K562 (cell line): ENCODE results near the gene TAS2R1. TPM values are rescaled to one million over a fixed set of nuclear protein-coding genes. Genes with fewer than 3 reads are reported as not detected.

Experiments used
- ATAC-seq: fragments of 200-7000 bp; cut with Tn5 transposase; 3 replicates; pipeline ENCODE4 v1.9.1; 2020; ENCODE audit warnings: moderate library complexity
- BruUV-seq: library from RNA; stranded (reverse); fragments of 400-500 nt; replicated peaks from 2 replicates; lab custom pipeline; 2021; lab: Mats Ljungman, UMichigan
- CTCF ChIA-PET: fragments of 300-600 bp; formaldehyde crosslinking; extraction: SDS; loops from one replicate; lab custom pipeline; 2021; ENCODE audit warnings: low intra/inter-chr PET ratio; lab: Yijun Ruan, JAX
- POLR2A ChIA-PET: fragments of 300-600, 350-650 bp; sonication (Branson Sonifier 250); formaldehyde crosslinking; extraction: SDS; loops from one replicate; lab custom pipeline; 2021; ENCODE audit warnings: antibody characterized with exemption, inconsistent platforms; lab: Yijun Ruan, JAX
- DNase-seq, 4 experiments: peaks; one replicate each; pipeline versions ENCODE4 v3.0.0 to v3.0.0-alpha.2; 2011 to 2018; ENCODE audit warnings: low spot score in 3 of 4, mixed read lengths in 3 of 4; ENCODE audit errors: extremely low read depth in 1 of 4
- FAIRE-seq: peaks from 2 replicates; lab custom pipeline; 2011; peaks lifted over from hg19 to GRCh38; lab: Jason Lieb, UNC
- H2AFZ ChIP-seq: 2 replicates; pipeline ENCODE4 v1.6.0; 2011; ENCODE audit warnings: low read depth, low read length, control low read depth, inconsistent platforms
- H3K27ac ChIP-seq: fragments of 200-600 bp; 3 replicates; pipeline ENCODE4 v1.8.0; 2011; ENCODE audit warnings: low read depth, mild to moderate bottlenecking, control low read depth, inconsistent platforms, low read length, moderate library complexity, mixed read lengths; ENCODE audit errors: extremely low read depth
- H3K27me3 ChIP-seq, 2 experiments: fragments of 300-600 bp in 1 of 2; 2 replicates in 1 of 2; 3 replicates in 1 of 2; pipeline versions ENCODE4 v1.6.0 to v1.8.0; 2011; ENCODE audit warnings: inconsistent platforms in 2 of 2, low read length in 2 of 2, mild to moderate bottlenecking in 1 of 2, mixed read lengths in 1 of 2, moderate library complexity in 1 of 2; ENCODE audit not compliant: control insufficient read depth in 2 of 2, insufficient read depth in 2 of 2
- H3K36me3 ChIP-seq: fragments of 300-600 bp; 3 replicates; pipeline ENCODE4 v1.8.0; 2011; ENCODE audit warnings: mild to moderate bottlenecking, low read length, inconsistent platforms; ENCODE audit not compliant: control insufficient read depth, insufficient read depth
- H3K4me1 ChIP-seq, 2 experiments: fragments of 200-600 bp in 1 of 2; replicated peaks in 1 of 2; 2 replicates in 1 of 2; 3 replicates in 1 of 2; pipeline versions ENCODE4 v1.5.1 to v1.8.0; 2011; ENCODE audit warnings: inconsistent platforms in 2 of 2, low read length in 2 of 2, mild to moderate bottlenecking in 1 of 2, mixed read lengths in 1 of 2, moderate library complexity in 1 of 2; ENCODE audit not compliant: control insufficient read depth in 2 of 2, insufficient read depth in 2 of 2
- H3K4me2 ChIP-seq: 2 replicates; pipeline ENCODE4 v1.6.1; 2011; ENCODE audit warnings: low read length, control low read depth, inconsistent platforms, mixed read lengths; ENCODE audit not compliant: insufficient read depth
- H3K4me3 ChIP-seq: fragments of 200-600 bp; sonication (generic), shearing (Covaris generic); 2 replicates; pipeline ENCODE4 v1.5.1; 2016; ENCODE audit warnings: control low read depth, inconsistent platforms
- H3K79me2 ChIP-seq: fragments of 200-600 bp; 3 replicates; pipeline ENCODE4 v1.8.0; 2011; ENCODE audit warnings: low read length, inconsistent platforms; ENCODE audit not compliant: control insufficient read depth, insufficient read depth
- H3K9ac ChIP-seq, 2 experiments: 2 replicates each; pipeline versions ENCODE4 v1.6.0 to v1.6.1; 2011; ENCODE audit warnings: low read depth in 2 of 2, low read length in 2 of 2, control low read depth in 1 of 2, inconsistent platforms in 1 of 2, mild to moderate bottlenecking in 1 of 2, mixed read lengths in 1 of 2; ENCODE audit not compliant: insufficient read depth in 1 of 2
- H3K9me1 ChIP-seq: one replicate; pipeline ENCODE4 v1.6.0; 2011; ENCODE audit warnings: inconsistent platforms, mild to moderate bottlenecking, low read length, moderate library complexity; ENCODE audit not compliant: control insufficient read depth, insufficient read depth
- H3K9me3 ChIP-seq: replicated peaks from 2 replicates; pipeline ENCODE4 v1.5.1; 2011; ENCODE audit warnings: low read depth, low read length, inconsistent platforms; ENCODE audit not compliant: control insufficient read depth, insufficient read depth
- H4K20me1 ChIP-seq: replicated peaks from 2 replicates; pipeline ENCODE4 v1.6.1; 2011; ENCODE audit warnings: low read length, inconsistent platforms, mixed read lengths; ENCODE audit not compliant: control insufficient read depth, insufficient read depth
- BMI1 ChIP-seq: fragments of 150-350 bp; IDR thresholded peaks from 2 replicates; pipeline ENCODE4 v1.6.1; 2014; ENCODE audit warnings: low read length
- CHD4 ChIP-seq: fragments of 200-600 bp; sonication (generic); IDR thresholded peaks from 3 replicates; pipeline ENCODE4 v1.6.1; 2012; ENCODE audit warnings: low read depth, mild to moderate bottlenecking, mixed read lengths, low read length, inconsistent platforms; ENCODE audit not compliant: insufficient read depth, insufficient replicate concordance, poor library complexity, severe bottlenecking
- GATAD2B ChIP-seq: fragments of 450-650 bp; IDR thresholded peaks from 2 replicates; pipeline ENCODE4 v1.6.1; 2017; ENCODE audit warnings: mild to moderate bottlenecking, borderline replicate concordance
- NFXL1 ChIP-seq: fragments of 450-650 bp; formaldehyde crosslinking; IDR thresholded peaks from 2 replicates; pipeline ENCODE4 v1.4.0; 2021; ENCODE audit warnings: mild to moderate bottlenecking
- PHB ChIP-seq: fragments of 250-450 bp; sonication (Bioruptor Pico); IDR thresholded peaks from 2 replicates; pipeline ENCODE4 v1.5.0; 2021
- PHTF2 ChIP-seq: fragments of 250-450 bp; sonication (Bioruptor Pico); IDR thresholded peaks from 2 replicates; pipeline ENCODE4 v1.5.0; 2021; ENCODE audit warnings: mild to moderate bottlenecking
- SIN3A ChIP-seq, 2 experiments: fragments of 150-350 bp in 1 of 2; IDR thresholded peaks; 2 replicates each; pipeline ENCODE4 v1.6.1; 2011 to 2016; ENCODE audit warnings: borderline replicate concordance in 2 of 2, low read depth in 2 of 2, low read length in 2 of 2, mild to moderate bottlenecking in 2 of 2, moderate library complexity in 2 of 2; ENCODE audit not compliant: control insufficient read depth in 1 of 2
- SMARCB1 ChIP-seq: IDR thresholded peaks from 2 replicates; pipeline ENCODE4 v1.6.1; 2011; ENCODE audit warnings: improper control_type of control experiment, low read depth; ENCODE audit not compliant: insufficient read length
- SMARCE1 ChIP-seq: fragments of 450-650 bp; IDR thresholded peaks from 2 replicates; pipeline ENCODE4 v1.7.1; 2016; ENCODE audit warnings: mild to moderate bottlenecking
- SRF ChIP-seq, 2 experiments: fragments of 250-450, 450-650 bp in 1 of 2; sonication (Bioruptor Pico) in 1 of 2; sonication (generic) in 1 of 2; formaldehyde crosslinking; IDR thresholded peaks; 2 replicates each; pipeline versions ENCODE4 v1.5.0 to v1.5.1; 2020 to 2022; ENCODE audit warnings: mild to moderate bottlenecking in 1 of 2, missing genetic modification reagents in 1 of 2
- ZC3H8 ChIP-seq: fragments of 450-650 bp; IDR thresholded peaks from 2 replicates; pipeline ENCODE4 v1.6.1; 2017
- ZNF408 ChIP-seq: fragments of 250-450 bp; sonication (Bioruptor Pico); IDR thresholded peaks from 2 replicates; pipeline ENCODE4 v1.4.0; 2020; ENCODE audit warnings: low read depth, mild to moderate bottlenecking, moderate library complexity
- WGBS: fragments of 100-300 bp; shearing (Covaris generic); methylation state at CpG from one replicate; pipeline ENCODE4 v1.1.6; 2016; ENCODE audit warnings: low coverage, mixed read lengths; ENCODE audit not compliant: insufficient coverage; ENCODE audit errors: missing lambda C conversion rate; 5-methylcytosine and 5-hydroxymethylcytosine counted together
- in situ Hi-C: fragments of 300-500 bp; cut with MboI; formaldehyde crosslinking; loops from 4 replicates; pipeline ENCODE4 v1.15.0; 2018; ENCODE audit warnings: inconsistent platforms, mixed read lengths
- intact Hi-C: fragments of 100-400 bp; cut with micrococcal nuclease; formaldehyde crosslinking; loops from 2 replicates; pipeline ENCODE4 v1.14.2; 2022
- polyA plus RNA-seq, 8 experiments: library from polyadenylated mRNA; depleted of rRNA in 4 of 8; stranded (reverse) in 5 of 8; unstranded in 3 of 8; fragments of >200 nt; fragmentation: Nextera tagmentation in 2 of 8; fragmentation: Illumina TruSeq in 1 of 8; extraction: Ambion mirVana in 2 of 8; extraction: Trizol in 1 of 8; gene quantifications; 2 replicates each; pipeline versions ENCODE4 v1.2.1 to v1.2.3, GENCODE V29; 2011 to 2014; ENCODE audit warnings: inconsistent platforms in 1 of 8, missing spikeins in 1 of 8
- total RNA-seq, 7 experiments: library from RNA; depleted of rRNA in 6 of 7; stranded (reverse); fragments of >200 nt in 6 of 7; fragmentation: Illumina TruSeq in 2 of 7; extraction: Trizol in 2 of 7; gene quantifications; 2 replicates each; pipeline versions ENCODE4 v1.2.1 to v1.2.3, GENCODE V29; 2011 to 2021; ENCODE audit warnings: low replicate concordance in 1 of 7
- TF ChIP-seq, protein P1 (sequence below): sonication (generic); formaldehyde crosslinking; IDR thresholded peaks from 2 replicates; pipeline ENCODE4 v1.8.0; 2023; ENCODE audit warnings: mild to moderate bottlenecking, missing genetic modification reagents
- TF ChIP-seq, protein P2 (sequence below), 2 experiments: fragments of 450-650 bp; conservative IDR thresholded peaks; 2 replicates each; pipeline ENCODE4 v1.6.1; 2017; ENCODE audit warnings: mild to moderate bottlenecking in 2 of 2, moderate library complexity in 2 of 2
- TF ChIP-seq, protein P3 (sequence below): IDR thresholded peaks from 3 replicates; pipeline ENCODE4 v1.6.1; 2011; ENCODE audit warnings: borderline replicate concordance, mild to moderate bottlenecking; ENCODE audit not compliant: insufficient read length, insufficient read depth

The TAS2R1 gene
- total and polyA plus RNA-seq, 9 of the 15 experiments (the other 6 are each of a cell fraction or from before 2014, with no cell fraction given), result not detected

DNA sequence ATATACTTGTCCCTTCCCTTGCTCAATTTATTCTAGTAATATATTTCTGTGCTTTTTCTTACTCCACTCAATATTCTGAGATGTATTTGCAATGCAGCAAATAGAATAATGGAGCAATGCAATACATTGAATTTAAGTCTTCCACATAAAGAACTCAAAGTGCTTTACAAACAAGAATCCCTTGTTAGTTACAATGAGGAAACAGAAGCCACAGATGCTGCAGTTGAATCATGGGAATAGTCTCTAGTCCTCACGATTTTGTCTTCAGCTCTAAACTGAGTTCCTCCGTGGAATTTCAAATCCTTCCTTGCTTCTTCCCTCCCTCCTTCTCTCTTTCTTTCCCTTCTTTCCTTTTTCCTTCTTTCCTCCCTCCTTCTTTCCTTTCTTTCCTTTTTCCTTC lies 12.5 kb upstream of the TAS2R1 start (continued):
- no peak for TF ChIP-seq ZNF408 (CRISPR knock-in tag)

DNA sequence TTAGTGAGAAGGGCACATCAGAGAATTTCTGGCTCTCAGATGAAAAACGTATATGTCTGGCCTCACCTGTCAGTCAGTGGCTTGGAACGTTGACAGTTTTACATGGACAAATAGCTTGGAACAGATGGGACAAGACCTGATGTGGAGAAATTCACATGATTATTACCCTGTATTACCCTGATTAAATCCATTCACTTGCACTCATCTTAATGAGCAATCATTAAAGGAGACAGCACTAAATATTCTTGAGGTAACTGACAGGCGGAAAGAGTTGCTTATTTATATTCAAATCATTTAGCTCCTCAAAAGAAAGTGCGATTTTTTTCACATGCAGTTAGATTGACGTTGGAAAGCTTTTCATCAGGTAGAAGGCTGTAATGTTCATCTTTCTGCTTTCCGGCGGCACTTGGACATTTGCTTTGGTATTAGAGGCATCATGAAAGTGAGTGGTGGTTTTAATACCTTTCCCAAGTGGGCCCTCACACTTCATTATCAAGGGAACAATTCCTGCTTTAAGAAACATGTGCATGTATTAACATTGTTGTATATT lies 11.7 kb upstream of the TAS2R1 start:
- H3K9me1 ChIP-seq, result no peaks in the 10 kb centered on the region
- H3K79me2 ChIP-seq, result no peaks in the 10 kb centered on the region
- no peak overlapping the region for H3K4me2 ChIP-seq
- no peaks in the 10 kb centered on the region for H4K20me1 ChIP-seq
- WGBS, result 1% methylated on average over 7 of the region's 7 CpGs
- no peak overlapping the region for H3K9ac ChIP-seq
- no peak overlapping the region for H2AFZ ChIP-seq
- in situ Hi-C loops, result no loop called here
- no peaks in the 10 kb centered on the region for H3K4me1 ChIP-seq
- POLR2A ChIA-PET, result interaction anchor here (0.6 kb wide), 1 partner anchor 488 kb away, joined by 3 read pairs; no protein-coding TSS in a partner anchor
- no peak for FAIRE-seq
- no peak overlapping the region for H3K27ac ChIP-seq
- H3K36me3 ChIP-seq, result no peaks in the 10 kb centered on the region
- no peak for ATAC-seq
- H3K9me3 ChIP-seq, result no peaks in the 10 kb centered on the region
- DNase-seq, result no peak
- H3K4me3 ChIP-seq, result no peak overlapping the region
- CTCF ChIA-PET, result no interaction called here
- BruUV-seq, result no TSS peak
- no peaks in the 10 kb centered on the region for H3K27me3 ChIP-seq
- intact Hi-C loops, result no loop called here
- TF ChIP-seq, protein P1, sequence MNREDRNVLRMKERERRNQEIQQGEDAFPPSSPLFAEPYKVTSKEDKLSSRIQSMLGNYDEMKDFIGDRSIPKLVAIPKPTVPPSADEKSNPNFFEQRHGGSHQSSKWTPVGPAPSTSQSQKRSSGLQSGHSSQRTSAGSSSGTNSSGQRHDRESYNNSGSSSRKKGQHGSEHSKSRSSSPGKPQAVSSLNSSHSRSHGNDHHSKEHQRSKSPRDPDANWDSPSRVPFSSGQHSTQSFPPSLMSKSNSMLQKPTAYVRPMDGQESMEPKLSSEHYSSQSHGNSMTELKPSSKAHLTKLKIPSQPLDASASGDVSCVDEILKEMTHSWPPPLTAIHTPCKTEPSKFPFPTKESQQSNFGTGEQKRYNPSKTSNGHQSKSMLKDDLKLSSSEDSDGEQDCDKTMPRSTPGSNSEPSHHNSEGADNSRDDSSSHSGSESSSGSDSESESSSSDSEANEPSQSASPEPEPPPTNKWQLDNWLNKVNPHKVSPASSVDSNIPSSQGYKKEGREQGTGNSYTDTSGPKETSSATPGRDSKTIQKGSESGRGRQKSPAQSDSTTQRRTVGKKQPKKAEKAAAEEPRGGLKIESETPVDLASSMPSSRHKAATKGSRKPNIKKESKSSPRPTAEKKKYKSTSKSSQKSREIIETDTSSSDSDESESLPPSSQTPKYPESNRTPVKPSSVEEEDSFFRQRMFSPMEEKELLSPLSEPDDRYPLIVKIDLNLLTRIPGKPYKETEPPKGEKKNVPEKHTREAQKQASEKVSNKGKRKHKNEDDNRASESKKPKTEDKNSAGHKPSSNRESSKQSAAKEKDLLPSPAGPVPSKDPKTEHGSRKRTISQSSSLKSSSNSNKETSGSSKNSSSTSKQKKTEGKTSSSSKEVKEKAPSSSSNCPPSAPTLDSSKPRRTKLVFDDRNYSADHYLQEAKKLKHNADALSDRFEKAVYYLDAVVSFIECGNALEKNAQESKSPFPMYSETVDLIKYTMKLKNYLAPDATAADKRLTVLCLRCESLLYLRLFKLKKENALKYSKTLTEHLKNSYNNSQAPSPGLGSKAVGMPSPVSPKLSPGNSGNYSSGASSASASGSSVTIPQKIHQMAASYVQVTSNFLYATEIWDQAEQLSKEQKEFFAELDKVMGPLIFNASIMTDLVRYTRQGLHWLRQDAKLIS, result no peak
- TF ChIP-seq BMI1 (no peak), CHD4 (no peak), ZC3H8 (no peak), SRF (CRISPR knock-in tag; IDR thresholded peaks at IDR 0.05) (no peak), SIN3A (IDR thresholded peaks at IDR 0.05; ENCODE audit: borderline replicate concordance in 2 of 2, control insufficient read depth in 1 of 2, low read depth in 2 of 2, low read length in 2 of 2) (no peak), PHTF2 (CRISPR knock-in tag) (no peak), GATAD2B (no peak), SMARCB1 (no peak), NFXL1 (CRISPR knock-in tag) (no peak), PHB (no peak), SMARCE1 (no peak)
- TF ChIP-seq, protein P2, sequence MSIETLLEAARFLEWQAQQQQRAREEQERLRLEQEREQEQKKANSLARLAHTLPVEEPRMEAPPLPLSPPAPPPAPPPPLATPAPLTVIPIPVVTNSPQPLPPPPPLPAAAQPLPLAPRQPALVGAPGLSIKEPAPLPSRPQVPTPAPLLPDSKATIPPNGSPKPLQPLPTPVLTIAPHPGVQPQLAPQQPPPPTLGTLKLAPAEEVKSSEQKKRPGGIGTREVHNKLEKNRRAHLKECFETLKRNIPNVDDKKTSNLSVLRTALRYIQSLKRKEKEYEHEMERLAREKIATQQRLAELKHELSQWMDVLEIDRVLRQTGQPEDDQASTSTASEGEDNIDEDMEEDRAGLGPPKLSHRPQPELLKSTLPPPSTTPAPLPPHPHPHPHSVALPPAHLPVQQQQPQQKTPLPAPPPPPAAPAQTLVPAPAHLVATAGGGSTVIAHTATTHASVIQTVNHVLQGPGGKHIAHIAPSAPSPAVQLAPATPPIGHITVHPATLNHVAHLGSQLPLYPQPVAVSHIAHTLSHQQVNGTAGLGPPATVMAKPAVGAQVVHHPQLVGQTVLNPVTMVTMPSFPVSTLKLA (conservative IDR thresholded peaks at IDR 0.05), result no peak
- TF ChIP-seq, protein P3, sequence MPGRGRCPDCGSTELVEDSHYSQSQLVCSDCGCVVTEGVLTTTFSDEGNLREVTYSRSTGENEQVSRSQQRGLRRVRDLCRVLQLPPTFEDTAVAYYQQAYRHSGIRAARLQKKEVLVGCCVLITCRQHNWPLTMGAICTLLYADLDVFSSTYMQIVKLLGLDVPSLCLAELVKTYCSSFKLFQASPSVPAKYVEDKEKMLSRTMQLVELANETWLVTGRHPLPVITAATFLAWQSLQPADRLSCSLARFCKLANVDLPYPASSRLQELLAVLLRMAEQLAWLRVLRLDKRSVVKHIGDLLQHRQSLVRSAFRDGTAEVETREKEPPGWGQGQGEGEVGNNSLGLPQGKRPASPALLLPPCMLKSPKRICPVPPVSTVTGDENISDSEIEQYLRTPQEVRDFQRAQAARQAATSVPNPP, result no peak
